C4-2B (cell line): ENCODE results near the gene BRD9.

Experiments
- H3K27ac ChIP-seq: fragments of 450-650 bp; 2 replicates; pipeline ENCODE4 v1.5.1; 2017
- ZFX ChIP-seq: fragments of 450-650 bp; IDR thresholded peaks from 2 replicates; pipeline ENCODE4 v1.6.1; 2017
- TF ChIP-seq, protein P1 (sequence below): fragments of 450-650 bp; conservative IDR thresholded peaks from 2 replicates; pipeline ENCODE4 v1.5.1; 2017; ENCODE audit warnings: mild to moderate bottlenecking

Gene BRD9

DNA sequence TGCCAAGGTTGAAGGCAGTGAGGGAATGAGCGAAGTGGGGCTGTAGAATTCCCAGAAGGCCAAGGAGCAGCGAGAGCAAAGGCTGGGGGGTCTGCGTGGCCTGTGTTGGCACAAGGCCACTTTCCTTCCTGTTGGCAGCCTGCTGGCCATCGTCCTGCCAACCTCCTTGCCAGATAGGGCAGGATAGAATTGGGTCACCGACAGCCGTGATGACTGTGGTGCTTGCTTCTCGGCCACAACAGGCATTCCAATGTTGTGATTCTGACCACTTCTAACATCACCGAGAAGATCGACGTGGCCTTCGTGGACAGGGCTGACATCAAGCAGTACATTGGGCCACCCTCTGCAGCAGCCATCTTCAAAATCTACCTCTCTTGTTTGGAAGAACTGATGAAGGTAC, 19.0 kb upstream of the BRD9 start:
- TF ChIP-seq, protein P1, sequence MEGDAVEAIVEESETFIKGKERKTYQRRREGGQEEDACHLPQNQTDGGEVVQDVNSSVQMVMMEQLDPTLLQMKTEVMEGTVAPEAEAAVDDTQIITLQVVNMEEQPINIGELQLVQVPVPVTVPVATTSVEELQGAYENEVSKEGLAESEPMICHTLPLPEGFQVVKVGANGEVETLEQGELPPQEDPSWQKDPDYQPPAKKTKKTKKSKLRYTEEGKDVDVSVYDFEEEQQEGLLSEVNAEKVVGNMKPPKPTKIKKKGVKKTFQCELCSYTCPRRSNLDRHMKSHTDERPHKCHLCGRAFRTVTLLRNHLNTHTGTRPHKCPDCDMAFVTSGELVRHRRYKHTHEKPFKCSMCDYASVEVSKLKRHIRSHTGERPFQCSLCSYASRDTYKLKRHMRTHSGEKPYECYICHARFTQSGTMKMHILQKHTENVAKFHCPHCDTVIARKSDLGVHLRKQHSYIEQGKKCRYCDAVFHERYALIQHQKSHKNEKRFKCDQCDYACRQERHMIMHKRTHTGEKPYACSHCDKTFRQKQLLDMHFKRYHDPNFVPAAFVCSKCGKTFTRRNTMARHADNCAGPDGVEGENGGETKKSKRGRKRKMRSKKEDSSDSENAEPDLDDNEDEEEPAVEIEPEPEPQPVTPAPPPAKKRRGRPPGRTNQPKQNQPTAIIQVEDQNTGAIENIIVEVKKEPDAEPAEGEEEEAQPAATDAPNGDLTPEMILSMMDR = no peak
- no peak for TF ChIP-seq ZFX
- no peak overlapping the region for H3K27ac ChIP-seq

DNA sequence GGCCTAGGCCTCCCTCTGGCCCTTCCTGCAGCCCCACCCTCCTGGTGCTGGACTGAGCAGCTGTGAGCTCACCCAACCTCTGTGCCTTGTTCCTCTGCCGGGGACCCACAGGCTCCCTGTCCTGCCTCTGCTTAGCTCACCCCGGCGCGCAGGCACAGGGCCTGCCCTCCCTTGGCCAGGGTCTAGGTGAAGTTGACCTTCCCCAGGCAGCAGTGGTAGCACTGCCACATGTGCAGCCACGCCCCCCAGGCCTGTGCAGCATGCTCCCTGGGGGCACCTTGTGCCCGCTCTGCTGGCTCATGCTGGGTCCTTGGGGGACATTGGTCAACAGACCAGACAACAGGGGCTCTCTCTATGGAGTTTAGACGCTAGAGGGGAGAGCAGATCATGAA, 18.2 kb upstream of the BRD9 start:
- TF ChIP-seq ZFX = no peak
- TF ChIP-seq, protein P1 = no peak
- no peak overlapping the region for H3K27ac ChIP-seq

DNA sequence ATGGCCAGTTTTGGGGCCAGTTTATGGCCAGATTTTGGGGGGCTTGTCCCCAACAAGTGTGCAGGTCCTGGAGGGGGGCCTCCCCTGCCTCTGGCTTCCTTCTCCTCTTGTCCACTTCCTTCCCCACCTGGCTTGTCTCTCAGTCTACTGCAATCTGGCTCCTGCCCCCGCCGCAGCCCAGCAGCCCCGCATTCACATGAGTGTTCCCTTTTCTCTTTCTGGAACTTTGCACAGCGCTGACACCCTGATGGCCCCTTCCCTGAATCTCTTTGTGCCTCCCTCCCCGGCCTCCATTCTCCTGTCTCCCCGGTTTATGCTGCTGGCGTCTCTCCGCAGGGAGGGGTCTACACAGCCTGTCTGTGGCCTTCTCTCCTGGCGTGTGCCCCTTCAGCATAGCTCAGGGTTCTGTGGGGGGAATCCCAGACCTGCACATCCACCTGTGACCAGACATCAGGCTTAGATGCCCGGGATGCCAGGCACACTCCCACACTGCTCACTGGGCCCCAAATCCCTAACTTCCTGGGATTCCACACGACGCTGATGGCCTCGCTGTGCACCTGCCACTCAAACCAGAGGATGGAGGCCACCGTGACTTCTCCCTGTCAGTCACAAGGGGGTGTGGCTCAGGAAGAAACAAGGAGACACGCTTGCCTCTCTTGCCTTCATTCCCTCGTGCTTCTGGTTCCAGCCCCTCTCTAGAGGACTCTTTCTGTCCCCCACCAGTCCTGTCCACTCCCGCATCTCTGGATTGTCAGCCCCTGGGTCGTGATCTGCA, 17.6 kb upstream of the BRD9 start:
- TF ChIP-seq, protein P1 = no peak
- no peak for TF ChIP-seq ZFX
- no peak overlapping the region for H3K27ac ChIP-seq

DNA sequence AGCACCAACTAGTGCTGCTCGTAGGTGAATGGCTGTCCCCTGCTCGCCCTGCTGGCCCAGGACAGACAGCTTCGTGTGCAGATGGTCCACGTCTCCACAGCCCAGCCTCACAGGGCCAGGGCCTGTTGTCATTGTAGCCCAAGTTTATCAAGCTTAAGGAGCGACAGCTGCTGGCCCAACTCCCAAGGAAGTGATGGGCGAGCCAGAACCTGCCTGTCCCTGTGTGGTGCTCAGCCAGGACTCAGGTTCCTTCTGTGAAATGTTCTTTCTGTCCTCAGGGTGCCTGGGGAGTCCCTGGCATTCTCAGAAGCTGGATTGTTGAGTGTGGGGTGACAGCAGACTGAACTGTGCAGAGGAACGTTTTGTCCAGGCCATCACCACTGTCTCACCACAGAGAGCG, 16.5 kb upstream of the BRD9 start:
- TF ChIP-seq, protein P1 = no peak
- no peak for TF ChIP-seq ZFX
- H3K27ac ChIP-seq = no peak overlapping the region

DNA sequence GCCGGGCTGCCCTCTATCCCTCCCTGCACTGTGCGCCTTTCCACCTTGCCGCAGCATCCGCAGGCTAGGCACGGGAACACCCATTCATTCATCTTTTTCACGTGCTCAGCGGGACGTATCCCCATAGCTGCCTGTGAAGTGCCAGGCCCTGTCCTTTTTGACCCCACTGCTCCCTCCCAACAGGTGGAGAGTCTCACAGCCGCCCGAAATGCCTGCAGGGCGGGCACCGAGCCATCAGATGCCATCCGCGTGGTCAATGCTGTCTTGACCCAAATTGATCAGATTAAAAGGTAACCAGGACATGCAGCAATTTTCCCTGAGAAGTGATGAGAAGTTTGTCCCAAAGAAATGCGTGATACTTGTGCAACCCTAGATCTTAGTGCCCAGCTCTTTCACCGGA, 15.6 kb upstream of the BRD9 start:
- TF ChIP-seq ZFX = no peak
- TF ChIP-seq, protein P1 = no peak
- no peak overlapping the region for H3K27ac ChIP-seq

DNA sequence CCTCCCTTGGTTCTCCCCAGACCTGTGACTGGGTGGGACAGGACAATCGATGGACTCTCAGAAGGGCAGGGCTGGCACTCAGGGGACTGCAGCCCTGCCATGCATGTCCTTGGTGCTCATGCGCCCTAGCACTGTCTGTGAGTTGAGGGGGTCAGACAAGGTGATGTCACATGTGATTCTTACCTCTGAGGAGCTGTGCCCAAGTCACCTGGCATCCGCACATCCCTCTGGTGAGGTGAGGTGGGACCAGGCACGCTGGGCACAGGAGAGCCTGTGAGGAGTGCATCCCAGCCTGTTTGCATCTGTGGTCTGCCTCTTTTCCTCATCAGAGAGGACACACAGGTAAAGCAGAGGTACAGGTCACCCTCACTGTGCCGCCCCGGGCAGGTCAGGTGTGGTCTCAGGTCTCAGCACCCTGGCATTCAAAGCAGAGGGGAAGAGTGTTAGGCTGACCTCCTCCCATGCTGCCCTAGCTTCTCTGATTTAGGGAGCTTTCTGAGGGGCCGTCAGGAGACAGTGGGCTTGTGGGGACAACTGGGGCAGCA, 14.8 kb upstream of the BRD9 start:
- TF ChIP-seq, protein P1 = no peak

DNA sequence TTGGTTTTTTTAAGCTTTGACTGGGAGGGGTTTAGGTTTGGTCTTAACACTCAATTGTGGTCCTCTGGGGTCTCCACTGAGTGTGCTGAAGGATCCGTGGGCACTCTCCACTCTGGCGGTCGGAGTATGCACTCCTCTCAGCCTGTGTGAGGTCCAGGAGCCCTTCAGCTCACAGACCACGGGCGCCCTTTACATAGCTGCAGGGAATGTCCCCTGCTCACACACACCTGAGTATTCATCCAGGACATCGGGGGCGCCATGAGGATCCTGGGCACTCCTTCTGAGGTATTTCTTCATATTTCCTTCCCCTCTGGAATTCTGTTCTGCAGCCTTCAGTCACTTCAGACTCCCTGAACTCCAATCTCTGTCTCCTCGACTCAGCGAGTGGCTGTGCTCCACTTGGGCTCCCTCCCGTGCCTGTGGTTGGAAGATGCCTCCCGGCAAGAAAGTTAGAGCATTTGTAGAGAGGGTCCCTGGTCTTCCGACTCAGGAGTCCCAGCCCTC, 12.6 kb upstream of the BRD9 start:
- H3K27ac ChIP-seq = no peak overlapping the region
- no peak for TF ChIP-seq ZFX
- TF ChIP-seq, protein P1 = no peak

More for the DNA sequence above, 14.8 kb upstream of the BRD9 start:
- no peak overlapping the region for H3K27ac ChIP-seq
